Activated CD4-positive, alpha-beta memory T cell treated with anti-CD3 and anti-CD28 coated beads for 36 hours (primary cell): ENCODE results near the gene RPUSD4. TPM values are rescaled to one million over a fixed set of nuclear protein-coding genes. Genes with fewer than 3 reads are reported as not detected.

Source experiments
- total RNA-seq, 2 experiments: library from RNA; stranded (reverse); gene quantifications; one replicate each; pipeline ENCODE4 v1.2.3, GENCODE V29; 2021

RPUSD4 gene
- total RNA-seq, 2 experiments from 2014 or later = 32.4 to 34.1 TPM

Other genes starting within 250 kb of the RPUSD4 start
- gene CDON, start 148.8 kb downstream of the RPUSD4 start, total RNA-seq = 1 to 10 TPM; 2.5 to 2.7 TPM
- gene FAM118B, start 132 bp upstream of the RPUSD4 start, total RNA-seq = 1 to 10 TPM; 8.0 to 9.7 TPM
- gene SRPRA, start 57.2 kb upstream of the RPUSD4 start, total RNA-seq = 100 to 1,000 TPM; 142 to 149 TPM
- 10 to 100 TPM; 41.7 to 42.3 TPM for gene FOXRED1, start 57.5 kb upstream of the RPUSD4 start, total RNA-seq
- 1 to 10 TPM; 7.3 to 8.8 TPM for gene TIRAP, start 71.4 kb upstream of the RPUSD4 start, total RNA-seq
- gene DCPS, start 92.4 kb upstream of the RPUSD4 start, total RNA-seq = 10 to 100 TPM; 40.1 to 43.9 TPM
- 10 to 100 TPM in 1 of 2 experiments, 1 to 10 TPM in 1; 9.8 to 10.7 TPM for gene ST3GAL4, start 144.0 kb upstream of the RPUSD4 start, total RNA-seq